HG03060 (cell line): ENCODE results near the gene OTOS.

Source experiments
- ATAC-seq: cut with Tn5 transposase; IDR thresholded peaks from one replicate; pipeline ENCODE4 v1.9.1; 2021; ENCODE audit warnings: low read depth, moderate number of reproducible peaks; ENCODE audit not compliant: unreplicated experiment

OTOS gene

GRCh38 chr2:240168041-240168440, 27.6 kb upstream of the OTOS start:
- ATAC-seq, result no peak

- ATAC-seq, result no peak
Measured at GRCh38 chr2:240167588-240167880, 27.1 kb upstream of the OTOS start.

GRCh38 chr2:240166761-240167587, 26.5 kb upstream of the OTOS start:
- no peak for ATAC-seq

- ATAC-seq, result no peak
Measured at GRCh38 chr2:240166191-240166590, 25.7 kb upstream of the OTOS start.

- no peak for ATAC-seq
Measured at GRCh38 chr2:240165661-240166060, 25.2 kb upstream of the OTOS start.

- no peak for ATAC-seq
Measured at GRCh38 chr2:240165034-240165433, 24.6 kb upstream of the OTOS start.

GRCh38 chr2:240164586-240164985, 24.1 kb upstream of the OTOS start:
- ATAC-seq, result no peak

GRCh38 chr2:240163844-240164574, 23.6 kb upstream of the OTOS start:
- ATAC-seq, result no peak

GRCh38 chr2:240162939-240163714, 22.7 kb upstream of the OTOS start:
- ATAC-seq, result no peak

- ATAC-seq, result no peak
Measured at GRCh38 chr2:240162531-240162930, 22.1 kb upstream of the OTOS start.

GRCh38 chr2:240162032-240162431, 21.6 kb upstream of the OTOS start:
- no peak for ATAC-seq

- no peak for ATAC-seq
Measured at GRCh38 chr2:240161087-240161750, 20.8 kb upstream of the OTOS start.

- ATAC-seq, result no peak
Measured at GRCh38 chr2:240160291-240161086, 20.0 kb upstream of the OTOS start.

- ATAC-seq, result no peak
Measured at GRCh38 chr2:240159251-240159839, 18.9 kb upstream of the OTOS start.

- ATAC-seq, result no peak
Measured at GRCh38 chr2:240157147-240157470, 16.7 kb upstream of the OTOS start.

- no peak for ATAC-seq
Measured at GRCh38 chr2:240156435-240157146, 16.1 kb upstream of the OTOS start.

- ATAC-seq, result no peak
Measured at GRCh38 chr2:240155745-240156390, 15.4 kb upstream of the OTOS start.

GRCh38 chr2:240155048-240155744, 14.7 kb upstream of the OTOS start:
- ATAC-seq, result no peak
